IPS-18c (cell line): ENCODE measurements around the gene ZNF764.
"Not testable (repeated sequence)": the region's sequence is repeated elsewhere in the genome, so short reads cannot be mapped to it uniquely, and the experiment has no call there.

Experiments
- H3K4me3 ChIP-seq: 2 replicates; pipeline ENCODE4 v1.7.0; 2013; ENCODE audit warnings: low read depth, mild to moderate bottlenecking, low read length, moderate library complexity; ENCODE audit not compliant: insufficient read depth
- H3K9me3 ChIP-seq: one replicate; pipeline ENCODE4 v1.6.1; 2013; ENCODE audit warnings: mild to moderate bottlenecking, low read length, moderate library complexity; ENCODE audit not compliant: control insufficient read depth, insufficient read depth

Gene ZNF764

DNA sequence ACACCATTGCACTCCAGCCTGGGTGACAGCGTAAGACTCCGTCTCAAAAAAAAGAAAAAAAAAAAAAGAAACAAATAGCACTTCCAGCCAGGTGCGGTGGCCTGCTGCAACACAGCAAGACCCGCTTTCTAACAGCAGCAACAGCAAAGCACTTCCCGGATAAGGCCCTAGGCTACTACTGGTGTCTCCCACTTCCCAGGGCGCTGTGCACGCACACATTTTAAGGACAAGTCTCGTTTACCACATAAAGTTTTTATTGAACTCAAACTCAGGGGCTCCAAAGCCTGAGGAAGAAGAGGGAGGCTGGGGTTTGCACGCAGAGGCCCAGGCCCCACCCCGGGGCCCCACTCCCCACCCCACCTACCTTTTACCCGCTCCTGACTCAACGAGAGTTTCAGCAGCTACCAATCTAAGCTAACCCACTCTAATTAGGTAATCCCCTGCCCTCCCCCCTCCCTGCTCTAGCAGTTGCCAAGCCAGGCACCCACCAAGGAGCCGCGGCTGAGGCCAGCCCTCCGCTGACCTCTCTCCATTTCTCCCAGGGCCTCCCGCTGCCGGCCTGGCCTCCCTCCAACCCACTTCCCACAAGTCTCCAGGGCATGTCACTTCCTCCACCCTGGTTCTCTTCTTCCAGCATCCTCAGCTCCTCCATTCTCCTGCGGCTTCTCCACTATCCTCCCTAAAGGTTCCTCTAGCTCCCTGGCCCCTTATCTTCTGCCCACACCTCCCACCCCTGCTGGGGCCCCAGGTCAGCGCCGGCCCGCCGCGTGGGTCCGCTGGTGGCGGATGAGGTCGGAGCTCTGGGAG lies 34.2 kb downstream of the ZNF764 start:
- Histone ChIP-seq H3K4me3 (no peak overlapping the region), H3K9me3 (no peaks in the 10 kb centered on the region)

GRCh38 chr16:30522702-30523463 lies 35.3 kb downstream of the ZNF764 start:
- H3K9me3 ChIP-seq, H3K4me3 ChIP-seq: not testable (repeated sequence)

DNA sequence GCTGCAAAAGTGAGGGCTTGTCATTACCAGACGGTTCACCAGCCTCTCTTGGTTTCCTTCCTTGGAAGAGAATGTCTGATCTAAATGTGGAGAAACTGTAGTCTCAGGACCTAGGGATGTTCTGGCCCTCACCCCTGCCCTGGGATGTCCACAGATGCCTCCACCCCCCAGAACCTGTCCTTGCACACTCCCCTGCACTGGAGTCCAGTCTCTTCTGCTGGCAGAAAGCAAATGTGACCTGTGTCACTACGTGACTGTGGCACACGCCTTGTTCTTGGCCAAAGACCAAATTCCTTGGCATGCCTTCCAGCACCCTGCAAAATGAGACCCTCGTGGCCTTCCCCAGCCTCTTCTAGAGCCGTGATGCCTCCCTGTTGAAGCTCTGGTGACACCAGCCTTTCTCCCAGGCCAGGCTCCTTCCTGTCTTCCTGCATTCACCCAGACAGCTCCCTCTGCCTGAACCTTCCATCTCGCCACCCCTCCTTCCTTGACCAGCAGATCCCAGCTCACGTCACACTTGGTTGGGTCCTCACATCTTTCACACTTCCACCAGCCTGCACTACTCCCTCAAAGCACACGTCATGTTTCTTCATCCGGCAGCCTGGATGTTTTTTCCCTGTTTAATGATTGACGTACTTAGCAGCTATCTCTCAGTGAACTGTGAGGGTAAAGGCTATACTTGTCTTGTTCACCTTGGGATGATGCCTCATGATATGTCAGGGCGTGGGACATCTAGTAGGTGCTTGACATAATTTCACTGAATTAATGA lies 36.1 kb downstream of the ZNF764 start:
- Histone ChIP-seq H3K9me3 (no peaks in the 10 kb centered on the region), H3K4me3 (no peak overlapping the region)

GRCh38 chr16:30521476-30521872 lies 36.7 kb downstream of the ZNF764 start:
- no peak overlapping the region for H3K4me3 ChIP-seq
- no peaks in the 10 kb centered on the region for H3K9me3 ChIP-seq

DNA sequence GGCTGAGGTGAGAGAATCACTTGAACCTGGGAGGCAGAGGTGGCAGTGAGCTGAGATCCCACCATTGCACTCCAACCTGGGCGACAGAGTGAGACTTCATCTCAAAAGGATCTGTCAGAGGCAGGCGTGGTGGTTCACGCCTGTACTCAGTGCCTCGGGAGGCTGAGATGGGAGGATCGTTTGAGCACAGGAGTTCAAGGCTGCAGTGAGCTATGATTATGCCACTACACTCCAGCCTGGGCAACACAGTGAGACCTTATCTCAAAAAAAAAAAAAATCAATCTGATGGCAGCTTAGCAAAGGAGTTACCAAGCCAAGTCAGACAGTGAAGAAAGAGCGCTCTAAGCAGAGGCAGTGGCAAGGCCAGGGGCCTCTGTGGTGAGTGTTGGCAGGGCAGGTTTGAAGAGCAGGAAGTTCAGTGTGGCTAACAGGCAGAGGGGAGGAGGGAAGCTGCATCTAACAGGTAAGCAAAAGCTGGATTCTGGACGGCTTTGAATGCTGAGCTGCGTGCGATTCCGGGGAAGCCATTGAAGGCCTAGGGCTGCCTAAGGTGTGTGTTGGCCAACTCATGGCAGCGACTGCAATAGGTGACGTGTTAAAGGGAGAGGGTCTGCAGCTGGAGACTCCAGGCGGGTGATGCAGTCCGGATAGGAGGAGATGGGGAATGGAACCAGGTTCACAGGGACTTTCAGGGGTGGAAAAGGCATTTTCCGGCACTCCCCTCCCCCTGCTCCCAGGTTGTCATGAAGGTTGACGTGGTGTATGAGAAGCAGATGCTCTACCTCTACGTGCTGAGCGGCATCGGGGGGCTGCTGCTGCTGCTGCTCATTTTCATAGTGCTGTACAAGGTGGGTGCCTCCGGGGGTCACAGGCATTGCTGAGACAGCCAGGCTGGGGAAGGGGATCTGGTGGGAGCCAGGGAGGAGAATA lies 38.8 kb downstream of the ZNF764 start:
- Histone ChIP-seq H3K4me3 (no peak overlapping the region), H3K9me3 (no peaks in the 10 kb centered on the region)

DNA sequence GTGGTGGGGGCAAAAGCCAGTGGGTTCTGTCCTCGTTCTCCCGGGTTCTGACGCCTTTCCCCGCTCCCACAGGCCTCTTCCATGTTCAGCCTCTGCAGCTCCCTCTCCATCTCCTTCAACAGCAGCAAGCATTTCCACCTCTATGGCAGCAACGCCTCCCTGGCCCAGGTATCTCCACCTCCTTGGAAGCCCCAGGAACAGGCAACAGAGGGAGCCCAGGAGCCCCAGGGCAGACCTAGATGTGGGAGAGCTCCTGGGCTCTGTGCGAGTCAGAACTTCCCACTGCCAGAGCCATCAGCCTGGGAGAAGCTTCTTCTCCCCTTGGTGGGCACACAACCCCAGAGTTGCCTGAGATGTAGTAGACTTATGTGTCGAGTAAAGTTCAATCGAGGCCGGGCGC lies 39.6 kb downstream of the ZNF764 start:
- Histone ChIP-seq H3K4me3 (no peak overlapping the region), H3K9me3 (no peaks in the 10 kb centered on the region)

- H3K9me3 ChIP-seq = no peaks in the 10 kb centered on the region
- no peak overlapping the region for H3K4me3 ChIP-seq
Measured at GRCh38 chr16:30515275-30515674, 42.9 kb downstream of the ZNF764 start.

DNA sequence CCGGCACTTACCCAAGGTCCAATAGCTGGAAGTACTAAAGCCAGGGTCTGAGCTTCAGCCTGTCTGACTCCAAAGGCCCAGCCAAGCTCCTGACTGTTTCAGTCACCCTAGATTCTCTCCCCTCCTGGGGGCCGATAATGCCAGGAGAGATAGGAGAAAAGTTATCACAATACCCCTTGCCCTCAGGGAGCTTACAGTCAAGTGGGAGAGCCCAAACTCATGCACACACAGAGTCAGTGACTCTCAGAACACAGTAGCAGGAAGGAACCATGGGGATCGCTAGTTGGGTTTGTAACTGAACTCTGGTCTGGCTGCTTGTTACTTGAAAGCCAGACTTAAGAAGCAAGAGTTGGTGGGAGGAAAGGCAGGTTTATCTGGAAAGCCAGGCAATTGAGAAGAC lies 46.7 kb downstream of the ZNF764 start:
- Histone ChIP-seq H3K4me3 (no peak overlapping the region), H3K9me3 (no peaks in the 10 kb centered on the region)

DNA sequence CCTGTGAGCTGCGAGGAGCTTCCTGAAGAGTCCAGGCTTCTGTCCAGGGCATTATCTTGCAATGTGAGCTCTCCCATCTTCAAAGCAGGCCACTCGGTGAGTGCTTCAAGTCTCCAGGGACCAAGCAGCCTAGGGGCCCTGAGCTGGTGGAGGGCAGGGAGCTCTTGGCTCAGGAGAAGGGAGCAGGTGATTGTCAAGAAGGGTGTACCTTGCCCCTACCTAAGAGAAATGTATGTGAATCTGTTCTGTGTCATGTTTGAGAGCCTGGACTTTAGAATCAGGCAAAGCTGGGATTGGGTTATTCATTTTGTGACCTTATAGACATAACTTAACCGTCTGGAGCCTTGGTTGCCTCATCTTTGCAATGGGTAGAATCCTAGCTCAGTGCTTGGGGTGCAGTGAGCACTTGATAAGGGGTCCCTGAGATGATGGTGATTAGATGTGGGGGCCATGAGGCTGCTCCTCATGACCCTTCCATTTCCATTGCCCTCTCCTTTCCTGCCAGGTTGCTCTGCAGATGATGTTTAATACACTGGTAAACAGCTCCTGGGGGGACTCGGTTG lies 47.7 kb downstream of the ZNF764 start:
- H3K4me3 ChIP-seq = no peak overlapping the region
- H3K9me3 ChIP-seq = no peaks in the 10 kb centered on the region

GRCh38 chr16:30509081-30509765 lies 49.0 kb downstream of the ZNF764 start:
- H3K4me3 ChIP-seq = no peak overlapping the region
- H3K9me3 ChIP-seq = no peaks in the 10 kb centered on the region
